NB4 (cell line): Measurements from ENCODE around the gene KAZN.

ENCODE experiments used
- DNase-seq: peaks from one replicate; pipeline ENCODE4 v3.0.0; 2010; ENCODE audit warnings: low read depth
- H3K4me3 ChIP-seq: one replicate; pipeline ENCODE4 v1.5.1; 2011; ENCODE audit warnings: mild to moderate bottlenecking, low read depth, low read length, moderate library complexity
- CTCF ChIP-seq: IDR thresholded peaks from one replicate; pipeline ENCODE4 v1.5.1; 2012; ENCODE audit warnings: low read depth, low read length
- MAX ChIP-seq: IDR thresholded peaks from 2 replicates; pipeline ENCODE4 v1.6.1; 2011; ENCODE audit warnings: low read depth, low read length
- MYC ChIP-seq: IDR thresholded peaks from 2 replicates; pipeline ENCODE4 v1.6.1; 2011; ENCODE audit warnings: low read depth, low read length
- POLR2A ChIP-seq: IDR thresholded peaks from 2 replicates; pipeline ENCODE4 v1.6.1; 2011; ENCODE audit warnings: mild to moderate bottlenecking; ENCODE audit not compliant: insufficient read length; ENCODE audit errors: extremely low read depth

Gene KAZN

GRCh38 chr1:14824314-14824915, 225.9 kb downstream of the KAZN start:
- no peak for TF ChIP-seq POLR2A
- no peak for TF ChIP-seq MAX
- no peak for TF ChIP-seq MYC
- no peak for TF ChIP-seq CTCF
- no peak overlapping the region for H3K4me3 ChIP-seq
- no peak for DNase-seq

GRCh38 chr1:14825396-14825795, 226.9 kb downstream of the KAZN start:
- no peak overlapping the region for H3K4me3 ChIP-seq
- TF ChIP-seq POLR2A (no peak), CTCF (no peak), MAX (no peak), MYC (no peak)
- DNase-seq: no peak

DNA sequence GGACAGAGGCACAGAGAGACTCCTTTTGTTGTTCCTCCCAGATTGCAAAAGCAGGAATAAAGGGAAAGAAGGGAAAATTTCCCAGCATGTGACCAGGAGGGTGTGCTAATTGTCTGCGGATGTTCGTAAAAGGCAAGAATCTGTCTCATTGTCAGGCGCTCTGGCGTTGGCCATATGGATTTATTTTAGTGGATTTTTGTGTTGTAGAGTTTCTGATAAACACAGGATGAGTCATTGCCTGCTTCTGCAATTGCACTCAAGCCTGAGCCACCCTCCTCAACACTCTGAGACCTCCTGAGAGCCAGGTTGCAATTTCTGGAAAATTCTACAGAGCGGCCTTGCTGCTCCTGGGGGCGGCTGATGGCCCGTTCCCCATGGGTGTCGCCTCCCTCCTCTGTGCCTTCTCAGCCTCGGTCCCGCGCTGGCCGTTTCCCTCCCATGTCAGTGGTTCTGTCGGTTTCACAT, 227.7 kb downstream of the KAZN start:
- no peak overlapping the region for H3K4me3 ChIP-seq
- no peak for DNase-seq
- no peak for TF ChIP-seq MYC
- TF ChIP-seq MAX: no peak

DNA sequence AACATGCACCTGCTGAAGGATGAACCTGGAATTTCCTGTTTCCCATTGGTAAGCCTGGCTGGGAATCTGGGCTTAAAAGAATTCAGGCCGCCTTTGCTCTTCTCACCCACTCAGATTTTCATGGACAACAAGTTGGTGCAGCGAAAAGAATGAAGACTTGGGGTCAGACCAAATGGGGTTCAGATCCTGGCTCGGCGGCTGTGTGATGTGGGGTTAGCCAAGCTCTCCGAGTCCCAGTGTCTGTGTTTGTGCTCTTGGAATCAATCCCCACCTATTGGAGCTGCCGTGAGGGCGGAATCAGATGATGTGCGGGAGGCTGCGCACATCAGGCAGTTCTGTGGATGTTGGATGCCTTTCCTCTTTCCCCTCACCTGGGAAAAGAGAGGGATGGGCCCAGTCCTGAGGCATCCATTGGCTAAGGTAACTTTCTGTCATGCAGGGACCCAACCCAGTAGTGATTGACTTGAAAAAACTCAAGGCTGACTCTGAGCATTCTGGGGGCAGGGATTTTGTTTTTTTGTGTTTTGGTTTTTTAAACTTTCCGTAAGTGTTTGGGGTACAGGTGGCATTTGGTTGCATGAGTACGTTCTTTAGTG, 228.3 kb downstream of the KAZN start:
- no peak overlapping the region for H3K4me3 ChIP-seq
- no peak for DNase-seq
- no peak for TF ChIP-seq POLR2A
- no peak for TF ChIP-seq CTCF
- TF ChIP-seq MAX: no peak
- TF ChIP-seq MYC: no peak

DNA sequence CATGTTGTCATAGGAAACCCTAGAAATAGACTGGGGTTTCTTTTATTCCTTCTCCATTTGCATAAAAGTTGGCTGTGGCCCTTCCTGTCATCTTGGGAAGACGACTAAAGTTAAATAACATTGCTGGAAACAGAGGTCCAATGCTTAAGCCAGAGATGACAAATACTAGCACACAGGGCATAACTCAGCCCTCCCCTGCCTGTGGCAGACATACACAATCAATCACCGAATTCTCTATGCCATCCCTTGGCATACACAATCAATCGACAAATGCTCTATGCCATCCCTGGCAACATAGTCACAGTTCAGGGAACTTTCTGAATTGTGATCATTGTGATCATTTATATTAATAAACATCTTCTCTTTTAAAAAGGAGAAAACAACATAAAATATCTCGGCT, 229.4 kb downstream of the KAZN start:
- TF ChIP-seq MYC (no peak), MAX (no peak), POLR2A (no peak), CTCF (no peak)
- H3K4me3 ChIP-seq: no peak overlapping the region
- DNase-seq: no peak

DNA sequence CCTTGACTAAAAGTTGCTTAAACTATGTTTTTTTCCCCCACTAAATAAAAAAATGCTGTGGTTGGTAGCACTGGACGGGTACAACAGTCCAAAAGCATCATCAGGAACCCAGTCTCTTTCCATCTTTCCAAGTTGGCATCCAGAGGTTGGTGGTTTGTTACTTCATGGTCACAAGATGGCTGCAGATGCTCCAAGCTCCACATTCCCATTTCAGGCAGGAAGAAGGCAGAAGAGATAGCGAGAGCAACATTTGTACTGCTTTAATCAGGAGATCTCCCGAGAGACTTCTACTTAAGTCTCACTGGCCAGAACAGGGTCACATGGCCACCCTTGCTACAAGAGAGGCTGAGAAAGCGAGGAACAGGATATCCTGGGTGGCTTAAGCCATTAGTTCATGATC, 230.2 kb downstream of the KAZN start:
- TF ChIP-seq MYC (no peak), MAX (no peak), POLR2A (no peak)
- DNase-seq: no peak

GRCh38 chr1:14835725-14836124, 237.2 kb downstream of the KAZN start:
- TF ChIP-seq POLR2A (no peak), MAX (no peak), CTCF (no peak), MYC (no peak)
- H3K4me3 ChIP-seq: no peak overlapping the region
- DNase-seq: no peak

More for the DNA sequence above, 230.2 kb downstream of the KAZN start:
- no peak overlapping the region for H3K4me3 ChIP-seq
